Small intestine (tissue), 7 donors: Measurements from ENCODE around the gene MYZAP. TPM values are rescaled to one million over a fixed set of nuclear protein-coding genes. Genes with fewer than 3 reads are reported as not detected.

Experiments used
- DNase-seq, 2 donors: peaks; one replicate each; pipeline versions ENCODE4 v3.0.0 to v3.0.0-alpha.2; 2013
- FAIRE-seq: peaks from 2 replicates; lab custom pipeline; 2012; peaks lifted over from hg19 to GRCh38; lab: Jason Lieb, UNC
- H3K27ac ChIP-seq, 3 donors: one replicate each; pipeline ENCODE4 v1.5.1; 2013; ENCODE audit warnings: low read length in 2 of 3, mild to moderate bottlenecking in 2 of 3, control low read depth in 1 of 3, inconsistent platforms in 1 of 3, low read depth in 1 of 3, moderate library complexity in 1 of 3
- H3K27me3 ChIP-seq, 3 donors: one replicate each; pipeline ENCODE4 v1.6.1; 2013; ENCODE audit warnings: low read length in 3 of 3, inconsistent platforms in 1 of 3; ENCODE audit not compliant: control insufficient read depth in 3 of 3, insufficient read depth in 3 of 3
- H3K36me3 ChIP-seq, 3 donors: one replicate each; pipeline ENCODE4 v1.6.1; 2013; ENCODE audit warnings: low read length in 3 of 3, inconsistent platforms in 1 of 3, low read depth in 1 of 3, mild to moderate bottlenecking in 1 of 3, moderate library complexity in 1 of 3; ENCODE audit not compliant: control insufficient read depth in 3 of 3, insufficient read depth in 2 of 3
- H3K4me1 ChIP-seq, 3 donors: one replicate each; pipeline ENCODE4 v1.6.1; 2013; ENCODE audit warnings: low read length in 2 of 3, inconsistent platforms in 1 of 3, low read depth in 1 of 3, mild to moderate bottlenecking in 1 of 3, moderate library complexity in 1 of 3; ENCODE audit not compliant: control insufficient read depth in 3 of 3, insufficient read depth in 2 of 3
- H3K4me3 ChIP-seq, 3 donors: one replicate each; pipeline ENCODE4 v1.5.1; 2013; ENCODE audit warnings: low read length in 3 of 3, control low read depth in 1 of 3, inconsistent platforms in 1 of 3, low read depth in 1 of 3, mild to moderate bottlenecking in 1 of 3, moderate library complexity in 1 of 3
- H3K9me3 ChIP-seq, 2 donors: one replicate each; pipeline ENCODE4 v1.6.1; 2013; ENCODE audit warnings: low read depth in 1 of 2, low read length in 1 of 2; ENCODE audit not compliant: control insufficient read depth in 2 of 2, insufficient read depth in 1 of 2
- WGBS, 3 donors: extraction: QIAGEN DNeasy Blood & Tissue Kit; methylation state at CpG; one replicate each; pipeline ENCODE4 v1.1.7; 2013; 5-methylcytosine and 5-hydroxymethylcytosine counted together
- polyA plus RNA-seq, 4 donors: library from polyadenylated mRNA; stranded (reverse) in 3 of 4; unstranded in 1 of 4; fragments of 200-250 nt in 3 of 4; fragments of 120-200 nt in 1 of 4; gene quantifications; one replicate each; pipeline versions ENCODE4 v1.2.1 to v1.2.3, GENCODE V29; 2013
- donor health status: healthy with polysubstance abuse.
- donor health status: control.
- donor health status: control.
- donor health status: Bipolar disorder and iron deficiency.
- donor health status: healthy.

Gene MYZAP
- polyA plus RNA-seq, 4 donors = 12.8 to 38.6 (median 28.5) TPM

- Histone ChIP-seq H3K27me3 (no peaks in the 10 kb centered on the region), H3K27ac (no peak overlapping the region), H3K4me1 (peaks cover 0 to 11% (median 3%) of the 10 kb centered on the region in 3 donors), H3K4me3 (no peak overlapping the region), H3K9me3 (no peaks in the 10 kb centered on the region), H3K36me3 (peaks cover 0 to 12% (median 0%) of the 10 kb centered on the region in 3 donors)
- DNase-seq (no peak), FAIRE-seq (no peak)
- WGBS, 3 donors = 76 to 98% (median 79%) methylated on average over 3 of the region's 3 CpGs
Observed at GRCh38 chr15:57677204-57677603, 85.5 kb downstream of the MYZAP start.

GRCh38 chr15:57680021-57680420, 88.3 kb downstream of the MYZAP start:
- Histone ChIP-seq H3K4me3 (no peak overlapping the region), H3K27me3 (no peaks in the 10 kb centered on the region), H3K27ac (no peak overlapping the region), H3K9me3 (no peaks in the 10 kb centered on the region), H3K36me3 (peaks cover 2 to 20% (median 6%) of the 10 kb centered on the region in 3 donors), H3K4me1 (peaks cover 0 to 11% (median 3%) of the 10 kb centered on the region in 3 donors)
- DNase-seq (peak in 1 of 2 donors; percentile 32), FAIRE-seq (no peak)
- 89 to 100% (median 100%) methylated on average over 1 of the region's 1 CpG for WGBS, 3 donors

- Histone ChIP-seq H3K9me3 (no peaks in the 10 kb centered on the region), H3K36me3 (peaks cover 2 to 20% (median 6%) of the 10 kb centered on the region in 3 donors), H3K4me1 (peaks cover 0 to 11% (median 3%) of the 10 kb centered on the region in 3 donors), H3K27ac (no peak overlapping the region), H3K27me3 (no peaks in the 10 kb centered on the region), H3K4me3 (no peak overlapping the region)
- FAIRE-seq (no peak), DNase-seq (no peak)
- 91 to 94% (median 92%) methylated on average over 1 of the region's 1 CpG for WGBS, 3 donors
Observed at GRCh38 chr15:57681011-57681410, 89.3 kb downstream of the MYZAP start.

GRCh38 chr15:57683481-57683880, 91.8 kb downstream of the MYZAP start:
- no peaks in the 10 kb centered on the region for H3K27me3 ChIP-seq
- DNase-seq = no peak
- H3K4me1 ChIP-seq = peaks cover 0 to 12% (median 3%) of the 10 kb centered on the region in 3 donors
- H3K9me3 ChIP-seq = no peaks in the 10 kb centered on the region
- FAIRE-seq = no peak
- no peak overlapping the region for H3K27ac ChIP-seq
- H3K36me3 ChIP-seq = peaks cover 2 to 13% (median 6%) of the 10 kb centered on the region in 3 donors
- 84 to 95% (median 90%) methylated on average over 1 of the region's 1 CpG for WGBS, 3 donors
- no peak overlapping the region for H3K4me3 ChIP-seq

GRCh38 chr15:57684491-57685151, 92.9 kb downstream of the MYZAP start:
- Histone ChIP-seq H3K27me3 (no peaks in the 10 kb centered on the region), H3K4me3 (no peak overlapping the region), H3K9me3 (no peaks in the 10 kb centered on the region), H3K36me3 (peaks cover 2 to 13% (median 6%) of the 10 kb centered on the region in 3 donors), H3K4me1 (peaks cover 0 to 12% (median 3%) of the 10 kb centered on the region in 3 donors), H3K27ac (peak overlapping the region in 1 of 3 donors; percentile 84)
- DNase-seq (no peak), FAIRE-seq (no peak)
- WGBS, 3 donors = 57 to 70% (median 64%) methylated on average over 8 of the region's 8 CpGs

- Histone ChIP-seq H3K27me3 (no peaks in the 10 kb centered on the region), H3K4me1 (peaks cover 0 to 12% (median 0%) of the 10 kb centered on the region in 3 donors), H3K27ac (peak overlapping the region in 1 of 3 donors; percentile 84), H3K4me3 (no peak overlapping the region), H3K36me3 (peaks cover 2 to 16% (median 6%) of the 10 kb centered on the region in 3 donors), H3K9me3 (no peaks in the 10 kb centered on the region)
- no peak for FAIRE-seq
- 55 to 73% (median 63%) methylated on average over 7 of the region's 7 CpGs for WGBS, 3 donors
- peak in 1 of 2 donors; percentile 59 for DNase-seq
Observed at GRCh38 chr15:57685306-57686095, 93.8 kb downstream of the MYZAP start.

- 78 to 84% (median 78%) methylated on average over 4 of the region's 4 CpGs for WGBS, 3 donors
- DNase-seq = no peak
- peaks cover 0 to 12% (median 0%) of the 10 kb centered on the region in 3 donors for H3K4me1 ChIP-seq
- no peak for FAIRE-seq
- peaks cover 2 to 13% (median 6%) of the 10 kb centered on the region in 3 donors for H3K36me3 ChIP-seq
- no peaks in the 10 kb centered on the region for H3K27me3 ChIP-seq
- no peak overlapping the region for H3K4me3 ChIP-seq
- peak overlapping the region in 1 of 3 donors; percentile 84 for H3K27ac ChIP-seq
- no peaks in the 10 kb centered on the region for H3K9me3 ChIP-seq
Observed at GRCh38 chr15:57686657-57687056, 95.0 kb downstream of the MYZAP start.

GRCh38 chr15:57690341-57690966, 98.8 kb downstream of the MYZAP start:
- H3K36me3 ChIP-seq = peaks cover 0 to 5% (median 0%) of the 10 kb centered on the region in 3 donors
- no peak overlapping the region for H3K4me3 ChIP-seq
- no peak overlapping the region for H3K27ac ChIP-seq
- 87 to 93% (median 92%) methylated on average over 6 of the region's 6 CpGs for WGBS, 3 donors
- no peaks in the 10 kb centered on the region for H3K9me3 ChIP-seq
- peaks cover 0 to 7% (median 0%) of the 10 kb centered on the region in 3 donors for H3K4me1 ChIP-seq
- H3K27me3 ChIP-seq = no peaks in the 10 kb centered on the region
- no peak for FAIRE-seq
- DNase-seq = no peak
